HEK293 (cell line): ENCODE measurements around the gene NPTXR.
A peak's percentile ranks its signal among the peaks of the same experiment; 100 is the strongest.

Source experiments
- CTCF ChIA-PET: fragments of 350-600 bp; formaldehyde crosslinking; extraction: SDS; loops from one replicate; lab custom pipeline; 2021; ENCODE audit warnings: antibody characterized with exemption; lab: Yijun Ruan, JAX
- POLR2A ChIA-PET: fragments of 300-600 bp; formaldehyde crosslinking; extraction: SDS; loops from one replicate; lab custom pipeline; 2020; ENCODE audit warnings: antibody characterized with exemption, inconsistent platforms; lab: Yijun Ruan, JAX
- H3K27ac ChIP-seq: fragments of 200-500 bp; sonication (Bioruptor generic); 2 replicates; pipeline ENCODE4 v1.5.1; 2014; ENCODE audit warnings: low read depth, low read length, control low read depth, inconsistent platforms; ENCODE audit errors: extremely low read depth
- H3K36me3 ChIP-seq, 2 experiments: fragments of 200-500 bp in 1 of 2; sonication (Bioruptor generic) in 1 of 2; 1 replicate in 1 of 2; 2 replicates in 1 of 2; pipeline ENCODE4 v1.5.1; 2014 to 2017; ENCODE audit warnings: inconsistent platforms in 2 of 2, low read length in 2 of 2; ENCODE audit not compliant: control insufficient read depth in 2 of 2, insufficient read depth in 1 of 2
- H3K4me1 ChIP-seq: fragments of 200-500 bp; sonication (Bioruptor generic); 2 replicates; pipeline ENCODE4 v1.5.1; 2014; ENCODE audit warnings: mild to moderate bottlenecking, low read length, inconsistent platforms; ENCODE audit not compliant: control insufficient read depth, insufficient read depth
- H3K4me3 ChIP-seq: 2 replicates; pipeline ENCODE4 v1.5.1; 2011; ENCODE audit warnings: low read depth, mild to moderate bottlenecking, control low read depth, low read length, moderate library complexity
- H3K9me3 ChIP-seq: fragments of 200-500 bp; sonication (Bioruptor generic); 2 replicates; pipeline ENCODE4 v1.5.1; 2014; ENCODE audit warnings: low read depth, low read length, inconsistent platforms; ENCODE audit not compliant: control insufficient read depth, insufficient read depth
- GLIS2 ChIP-seq: fragments of 450-650 bp; formaldehyde crosslinking; IDR thresholded peaks from 2 replicates; pipeline ENCODE4 v1.5.1; 2016; ENCODE audit warnings: missing biosample characterization, missing genetic modification characterization
- KLF7 ChIP-seq: fragments of 450-650 bp; formaldehyde crosslinking; IDR thresholded peaks from 2 replicates; pipeline ENCODE4 v1.5.1; 2016; ENCODE audit warnings: missing biosample characterization, missing genetic modification characterization, borderline replicate concordance
- SP2 ChIP-seq: fragments of 450-650 bp; formaldehyde crosslinking; IDR thresholded peaks from 2 replicates; pipeline ENCODE4 v1.5.1; 2016; ENCODE audit warnings: missing biosample characterization, missing genetic modification characterization
- TRIM28 ChIP-seq: IDR thresholded peaks from 2 replicates; pipeline ENCODE4 v1.6.1; 2011; ENCODE audit warnings: low read length, control low read depth, borderline replicate concordance
- ZEB2 ChIP-seq: fragments of 450-650 bp; formaldehyde crosslinking; IDR thresholded peaks from 2 replicates; pipeline ENCODE4 v1.5.1; 2016; ENCODE audit warnings: missing biosample characterization, missing genetic modification characterization
- ZIC2 ChIP-seq: fragments of 450-650 bp; formaldehyde crosslinking; IDR thresholded peaks from 2 replicates; pipeline ENCODE4 v1.5.1; 2016; ENCODE audit warnings: missing biosample characterization, missing genetic modification characterization
- ZNF132 ChIP-seq: fragments of 450-650 bp; formaldehyde crosslinking; IDR thresholded peaks from 2 replicates; pipeline ENCODE4 v1.5.1; 2017; ENCODE audit warnings: missing biosample characterization, missing genetic modification characterization, borderline replicate concordance
- ZNF202 ChIP-seq: fragments of 450-650 bp; formaldehyde crosslinking; IDR thresholded peaks from 2 replicates; pipeline ENCODE4 v1.5.1; 2016; ENCODE audit warnings: missing biosample characterization, missing genetic modification characterization, borderline replicate concordance
- ZNF274 ChIP-seq, 2 experiments: fragments of 200-500 bp in 1 of 2; fragments of 450-650 bp in 1 of 2; sonication (Bioruptor generic) in 1 of 2; formaldehyde crosslinking in 1 of 2; IDR thresholded peaks; 2 replicates each; pipeline versions ENCODE4 v1.5.1 to v1.6.1; 2014 to 2016; ENCODE audit warnings: borderline replicate concordance in 1 of 2, inconsistent platforms in 1 of 2, low read length in 1 of 2, missing biosample characterization in 1 of 2, missing genetic modification characterization in 1 of 2
- ZNF341 ChIP-seq: fragments of 450-650 bp; formaldehyde crosslinking; IDR thresholded peaks from 2 replicates; pipeline ENCODE4; 2016; ENCODE audit warnings: low read depth, missing biosample characterization, missing genetic modification characterization
- ZNF366 ChIP-seq: fragments of 450-650 bp; formaldehyde crosslinking; conservative IDR thresholded peaks from 2 replicates; pipeline ENCODE4 v1.5.1; 2016; ENCODE audit warnings: missing biosample characterization, missing genetic modification characterization
- ZNF37A ChIP-seq: fragments of 450-650 bp; IDR thresholded peaks from 2 replicates; pipeline ENCODE4 v1.5.1; 2018; ENCODE audit warnings: missing biosample characterization, missing genetic modification characterization
- ZNF391 ChIP-seq: fragments of 450-650 bp; formaldehyde crosslinking; IDR thresholded peaks from 2 replicates; pipeline ENCODE4 v1.5.1; 2016; ENCODE audit warnings: low read depth, missing biosample characterization, missing genetic modification characterization, borderline replicate concordance
- ZNF501 ChIP-seq: fragments of 450-650 bp; formaldehyde crosslinking; IDR thresholded peaks from 2 replicates; pipeline ENCODE4 v1.5.1; 2016; ENCODE audit warnings: missing biosample characterization, missing genetic modification characterization
- ZNF610 ChIP-seq: fragments of 450-650 bp; formaldehyde crosslinking; IDR thresholded peaks from 2 replicates; pipeline ENCODE4 v1.5.1; 2016; ENCODE audit warnings: missing biosample characterization, missing genetic modification characterization, borderline replicate concordance
- ZNF664 ChIP-seq: fragments of 450-650 bp; formaldehyde crosslinking; IDR thresholded peaks from 2 replicates; pipeline ENCODE4 v1.5.1; 2016; ENCODE audit warnings: missing biosample characterization, missing genetic modification characterization
- TF ChIP-seq, protein P1 (sequence below): fragments of 450-650 bp; formaldehyde crosslinking; IDR thresholded peaks from 2 replicates; pipeline ENCODE4 v1.5.1; 2016; ENCODE audit warnings: missing biosample characterization, missing genetic modification characterization
- TF ChIP-seq, protein P2 (sequence below): IDR thresholded peaks from 2 replicates; pipeline ENCODE4 v1.6.1; 2011; ENCODE audit warnings: mild to moderate bottlenecking, low read depth, low read length, borderline replicate concordance

The NPTXR gene

DNA sequence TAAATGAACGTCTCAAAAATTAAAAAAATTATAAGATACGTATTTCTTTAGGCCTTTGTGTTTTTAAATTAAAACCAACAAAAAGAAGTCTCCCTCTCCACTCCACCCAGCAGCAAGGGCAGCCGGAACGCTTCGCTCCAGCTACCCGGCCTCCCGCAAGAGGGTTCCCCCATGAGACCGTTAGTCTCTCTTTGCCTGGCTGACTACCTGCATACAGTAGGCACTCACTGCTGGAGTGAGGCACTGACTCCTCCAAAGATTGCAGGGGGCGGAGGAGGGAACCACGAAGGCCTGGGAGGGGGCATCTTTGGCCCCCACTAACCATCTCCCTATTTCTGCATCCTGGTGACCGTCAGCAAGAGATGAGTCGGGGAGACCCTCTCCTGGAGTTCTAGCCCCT, 18.1 kb upstream of the NPTXR start:
- H3K9me3 ChIP-seq = no peaks in the 10 kb centered on the region
- H3K4me1 ChIP-seq = no peaks in the 10 kb centered on the region
- H3K36me3 ChIP-seq = peaks cover 0 to 35% of the 10 kb centered on the region in 2 experiments; a peak in 2 of 3 replicates
- no peak overlapping the region for H3K4me3 ChIP-seq
- ChIA-PET CTCF (interaction anchor here (0.6 to 3.5 kb wide), 4 partner anchors 8 to 93 kb away, joined by 3 to 15 read pairs (median 6); no protein-coding TSS in a partner anchor), POLR2A (interaction anchor here (0.5 to 4.4 kb wide), 4 partner anchors 62 to 668 kb away, joined by 3 to 18 read pairs (median 6); no protein-coding TSS in a partner anchor)
- TF ChIP-seq KLF7 (tag by site-specific recombination) = no peak
- no peak for TF ChIP-seq SP2 (tag by site-specific recombination)
- TF ChIP-seq TRIM28 = no peak
- no peak for TF ChIP-seq ZNF274 (IDR thresholded peaks at IDR 0.05; ENCODE audit: low read length)
- TF ChIP-seq ZNF274 (tag by site-specific recombination; IDR thresholded peaks at IDR 0.05; ENCODE audit: borderline replicate concordance) = no peak
- TF ChIP-seq ZNF664 (tag by site-specific recombination) = no peak
- no peak for TF ChIP-seq ZNF501 (tag by site-specific recombination)
- no peak for TF ChIP-seq ZNF37A (tag by site-specific recombination)
- no peak for TF ChIP-seq ZNF341 (tag by site-specific recombination)
- no peak for TF ChIP-seq ZNF610
- TF ChIP-seq, protein P1, sequence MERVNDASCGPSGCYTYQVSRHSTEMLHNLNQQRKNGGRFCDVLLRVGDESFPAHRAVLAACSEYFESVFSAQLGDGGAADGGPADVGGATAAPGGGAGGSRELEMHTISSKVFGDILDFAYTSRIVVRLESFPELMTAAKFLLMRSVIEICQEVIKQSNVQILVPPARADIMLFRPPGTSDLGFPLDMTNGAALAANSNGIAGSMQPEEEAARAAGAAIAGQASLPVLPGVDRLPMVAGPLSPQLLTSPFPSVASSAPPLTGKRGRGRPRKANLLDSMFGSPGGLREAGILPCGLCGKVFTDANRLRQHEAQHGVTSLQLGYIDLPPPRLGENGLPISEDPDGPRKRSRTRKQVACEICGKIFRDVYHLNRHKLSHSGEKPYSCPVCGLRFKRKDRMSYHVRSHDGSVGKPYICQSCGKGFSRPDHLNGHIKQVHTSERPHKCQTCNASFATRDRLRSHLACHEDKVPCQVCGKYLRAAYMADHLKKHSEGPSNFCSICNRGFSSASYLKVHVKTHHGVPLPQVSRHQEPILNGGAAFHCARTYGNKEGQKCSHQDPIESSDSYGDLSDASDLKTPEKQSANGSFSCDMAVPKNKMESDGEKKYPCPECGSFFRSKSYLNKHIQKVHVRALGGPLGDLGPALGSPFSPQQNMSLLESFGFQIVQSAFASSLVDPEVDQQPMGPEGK (tag by site-specific recombination) = no peak
- no peak for TF ChIP-seq ZNF132 (tag by site-specific recombination)
- TF ChIP-seq ZNF366 (tag by site-specific recombination) = no peak
- no peak for TF ChIP-seq ZNF202 (tag by site-specific recombination)
- no peak for TF ChIP-seq ZNF391 (tag by site-specific recombination)
- H3K27ac ChIP-seq = no peak overlapping the region

DNA sequence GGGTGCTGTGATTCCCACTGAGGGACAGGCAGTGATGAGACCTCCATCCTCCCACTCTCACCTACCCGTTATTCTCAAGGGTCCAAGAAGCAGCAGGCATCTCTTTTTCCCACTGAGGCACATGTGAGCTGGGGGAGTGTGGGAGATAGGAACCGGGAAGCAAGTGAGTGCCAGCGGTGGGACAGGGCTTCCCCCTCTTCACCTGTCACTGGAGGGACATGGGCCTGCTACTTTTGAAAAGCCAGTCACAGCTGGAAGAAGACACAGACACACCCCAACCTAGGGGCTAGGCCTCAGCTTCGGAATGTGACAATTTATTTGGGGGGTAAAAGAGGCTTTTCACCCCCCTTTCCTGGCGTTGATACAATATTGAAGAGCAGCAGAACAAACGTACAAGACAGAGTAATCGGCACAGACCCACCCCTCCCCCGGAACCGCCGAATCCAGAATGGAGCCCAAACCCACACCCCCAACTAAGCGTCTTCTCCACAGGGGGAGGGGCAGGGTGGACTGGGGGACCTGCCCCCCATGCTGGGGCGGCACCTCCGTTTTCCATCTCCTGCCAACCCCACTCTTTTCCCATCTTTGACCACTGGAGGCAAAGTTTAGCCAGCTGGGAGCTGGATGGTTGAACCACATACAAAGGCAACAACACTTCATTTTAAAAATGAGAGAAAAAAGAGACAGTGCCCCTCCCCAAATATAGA, 17.5 kb upstream of the NPTXR start:
- TF ChIP-seq, protein P1 (tag by site-specific recombination) = peak; percentile 43
- TF ChIP-seq, protein P2, sequence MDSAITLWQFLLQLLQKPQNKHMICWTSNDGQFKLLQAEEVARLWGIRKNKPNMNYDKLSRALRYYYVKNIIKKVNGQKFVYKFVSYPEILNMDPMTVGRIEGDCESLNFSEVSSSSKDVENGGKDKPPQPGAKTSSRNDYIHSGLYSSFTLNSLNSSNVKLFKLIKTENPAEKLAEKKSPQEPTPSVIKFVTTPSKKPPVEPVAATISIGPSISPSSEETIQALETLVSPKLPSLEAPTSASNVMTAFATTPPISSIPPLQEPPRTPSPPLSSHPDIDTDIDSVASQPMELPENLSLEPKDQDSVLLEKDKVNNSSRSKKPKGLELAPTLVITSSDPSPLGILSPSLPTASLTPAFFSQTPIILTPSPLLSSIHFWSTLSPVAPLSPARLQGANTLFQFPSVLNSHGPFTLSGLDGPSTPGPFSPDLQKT = no peak
- no peak for TF ChIP-seq ZEB2 (tag by site-specific recombination)
- peak; percentile 54 for TF ChIP-seq GLIS2 (tag by site-specific recombination)
- peak; percentile 18; the same call in 1 of the 2 replicates for TF ChIP-seq SP2 (tag by site-specific recombination)
- TF ChIP-seq ZIC2 (tag by site-specific recombination) = peak; percentile 25; the same call in 1 of the 2 replicates
- Histone ChIP-seq H3K9me3 (no peaks in the 10 kb centered on the region), H3K4me3 (no peak overlapping the region), H3K27ac (no peak overlapping the region), H3K4me1 (no peaks in the 10 kb centered on the region), H3K36me3 (peaks cover 0 to 30% of the 10 kb centered on the region in 2 experiments; a peak in 2 of 3 replicates)
- ChIA-PET POLR2A (interaction anchor here (0.5 to 4.4 kb wide), 2 partner anchors 92 to 397 kb away, joined by 3 to 18 read pairs; no protein-coding TSS in a partner anchor), CTCF (interaction anchor here (0.6 to 3.5 kb wide), 5 partner anchors 8 to 145 kb away, joined by 3 to 15 read pairs (median 3); no protein-coding TSS in a partner anchor)
